GM11168 (cell line): ENCODE measurements around the gene OSBPL3.

Source experiments
- in situ Hi-C: fragments of 300-500 bp; cut with MboI; formaldehyde crosslinking; loops from one replicate; pipeline ENCODE4 v1.12.0; 2022; ENCODE audit warnings: low sequenced_read_pairs; ENCODE audit not compliant: unreplicated experiment

The OSBPL3 gene

GRCh38 chr7:24835643-24836042 lies 144.3 kb downstream of the OSBPL3 start:
- in situ Hi-C loops, result no loop called here

- in situ Hi-C loops, result no loop called here
These were observed 145.7 kb downstream of the OSBPL3 start for GRCh38 chr7:24834128-24834798.

- in situ Hi-C loops, result no loop called here
These were observed 146.4 kb downstream of the OSBPL3 start for GRCh38 chr7:24833549-24833948.

GRCh38 chr7:24831240-24831639 lies 148.7 kb downstream of the OSBPL3 start:
- in situ Hi-C loops, result no loop called here

GRCh38 chr7:24830440-24831050 lies 149.4 kb downstream of the OSBPL3 start:
- in situ Hi-C loops, result no loop called here

- in situ Hi-C loops, result loop anchor here (5.0 kb wide), 1 partner anchor 133 kb away; no protein-coding TSS in a partner anchor
These were observed 150.2 kb downstream of the OSBPL3 start for GRCh38 chr7:24829787-24830186.

- in situ Hi-C loops, result loop anchor here (5.0 kb wide), 1 partner anchor 133 kb away; no protein-coding TSS in a partner anchor
These were observed 150.9 kb downstream of the OSBPL3 start for GRCh38 chr7:24828891-24829661.

GRCh38 chr7:24827589-24827988 lies 152.4 kb downstream of the OSBPL3 start:
- in situ Hi-C loops, result loop anchor here (5.0 kb wide), 1 partner anchor 135 kb away; no protein-coding TSS in a partner anchor

- in situ Hi-C loops, result loop anchor here (5.0 kb wide), 1 partner anchor 135 kb away; no protein-coding TSS in a partner anchor
These were observed 153.0 kb downstream of the OSBPL3 start for GRCh38 chr7:24827027-24827426.

GRCh38 chr7:24826662-24827020 lies 153.3 kb downstream of the OSBPL3 start:
- in situ Hi-C loops, result loop anchor here (5.0 kb wide), 1 partner anchor 136 kb away; no protein-coding TSS in a partner anchor

- in situ Hi-C loops, result loop anchor here (5.0 kb wide), 1 partner anchor 136 kb away; no protein-coding TSS in a partner anchor
These were observed 153.9 kb downstream of the OSBPL3 start for GRCh38 chr7:24825931-24826661.

- in situ Hi-C loops, result loop anchor here (5.0 kb wide), 1 partner anchor 137 kb away; no protein-coding TSS in a partner anchor
These were observed 154.6 kb downstream of the OSBPL3 start for GRCh38 chr7:24825381-24825794.

GRCh38 chr7:24824896-24825295 lies 155.1 kb downstream of the OSBPL3 start:
- in situ Hi-C loops, result loop anchor here (5.0 kb wide), 1 partner anchor 137 kb away; no protein-coding TSS in a partner anchor

- in situ Hi-C loops, result no loop called here
These were observed 155.6 kb downstream of the OSBPL3 start for GRCh38 chr7:24824400-24824799.

- in situ Hi-C loops, result no loop called here
These were observed 158.3 kb downstream of the OSBPL3 start for GRCh38 chr7:24821754-24822054.

GRCh38 chr7:24821045-24821753 lies 158.8 kb downstream of the OSBPL3 start:
- in situ Hi-C loops, result no loop called here

- in situ Hi-C loops, result no loop called here
These were observed 159.3 kb downstream of the OSBPL3 start for GRCh38 chr7:24820730-24821044.

GRCh38 chr7:24819916-24820689 lies 159.9 kb downstream of the OSBPL3 start:
- in situ Hi-C loops, result no loop called here

GRCh38 chr7:24817339-24817738 lies 162.6 kb downstream of the OSBPL3 start:
- in situ Hi-C loops, result no loop called here
